ENCODE results near the gene IFNA21.
A peak's percentile ranks its signal among the peaks of the same experiment; 100 is the strongest.
"Not testable (repeated sequence)": the region's sequence is repeated elsewhere in the genome, so short reads cannot be mapped to it uniquely, and the experiment has no call there.

Gene IFNA21

GRCh38 chr9:21166560-21166959 is at the start of gene IFNA21:
Gene IFNA21 (minus strand): TSS chr9:21166660. CDS start chr9:21166612, 48 bp downstream.
- not testable (repeated sequence) for DNase-seq (ENCODE audit: low spot score)

- DNase-seq (ENCODE audit: low spot score): peak; percentile 29
These were observed 47.2 kb upstream of the IFNA21 start for GRCh38 chr9:21213411-21214326.

GRCh38 chr9:21212160-21212559 is 45.7 kb upstream of the IFNA21 start:
- DNase-seq (ENCODE audit: low spot score): not testable (repeated sequence)

- not testable (repeated sequence) for DNase-seq (ENCODE audit: low spot score)
These were observed 44.3 kb upstream of the IFNA21 start for GRCh38 chr9:21210782-21211181.

GRCh38 chr9:21210311-21210710 is 43.9 kb upstream of the IFNA21 start:
- no peak for DNase-seq (ENCODE audit: low spot score)

GRCh38 chr9:21207043-21207442 is 40.6 kb upstream of the IFNA21 start, which contains the start of gene IFNA10:
Gene IFNA10 (minus strand): TSS chr9:21207143. CDS start chr9:21207097, 46 bp downstream.
- not testable (repeated sequence) for DNase-seq (ENCODE audit: low spot score)

- DNase-seq (ENCODE audit: low spot score): no peak
These were observed 38.7 kb upstream of the IFNA21 start for GRCh38 chr9:21205204-21205603.

GRCh38 chr9:21202105-21202504 is 35.6 kb upstream of the IFNA21 start, which contains the start of gene IFNA7:
Gene IFNA7 (minus strand): TSS chr9:21202205. CDS start chr9:21202165, 40 bp downstream.
- not testable (repeated sequence) for DNase-seq (ENCODE audit: low spot score)

- peak; percentile 16 for DNase-seq (ENCODE audit: low spot score)
These were observed 28.7 kb upstream of the IFNA21 start for GRCh38 chr9:21194867-21195776.

- DNase-seq (ENCODE audit: low spot score): not testable (repeated sequence)
These were observed 21.0 kb upstream of the IFNA21 start, which contains the start of gene IFNA4 for GRCh38 chr9:21187487-21187886. Gene IFNA4 (minus strand): TSS chr9:21187587. CDS start chr9:21187531, 56 bp downstream.

- DNase-seq (ENCODE audit: low spot score): peak; percentile 15
These were observed 16.6 kb upstream of the IFNA21 start for GRCh38 chr9:21182810-21183736.

GRCh38 chr9:21174671-21175070 is 8.2 kb upstream of the IFNA21 start:
- DNase-seq (ENCODE audit: low spot score): no peak

- no peak for DNase-seq (ENCODE audit: low spot score)
These were observed 5.7 kb upstream of the IFNA21 start for GRCh38 chr9:21172156-21172555.

GRCh38 chr9:21171351-21171750 is 4.9 kb upstream of the IFNA21 start:
- DNase-seq (ENCODE audit: low spot score): no peak

- DNase-seq (ENCODE audit: low spot score): no peak
These were observed 944 bp downstream of the IFNA21 start for GRCh38 chr9:21165516-21165915.

GRCh38 chr9:21160178-21160577 is 6.3 kb downstream of the IFNA21 start:
- peak; percentile 85 for DNase-seq (ENCODE audit: low spot score)

GRCh38 chr9:21155501-21155900 is 11.0 kb downstream of the IFNA21 start:
- no peak for DNase-seq (ENCODE audit: low spot score)

GRCh38 chr9:21154018-21154608 is 12.3 kb downstream of the IFNA21 start:
- peak; percentile 67 for DNase-seq (ENCODE audit: low spot score)

- peak; percentile 71 for DNase-seq (ENCODE audit: low spot score)
These were observed 13.0 kb downstream of the IFNA21 start for GRCh38 chr9:21153336-21154017.

GRCh38 chr9:21144603-21145002 is 21.9 kb downstream of the IFNA21 start:
- DNase-seq (ENCODE audit: low spot score): no peak

All from kidney capillary endothelial cell (primary cell).